H9 (cell line): Measurements from ENCODE around the gene SRGAP1. TPM values are rescaled to one million over a fixed set of nuclear protein-coding genes. Genes with fewer than 3 reads are reported as not detected.

ENCODE experiments used
- DNase-seq: peaks from one replicate; pipeline ENCODE4 v3.0.0-alpha.2; 2017
- H2AFZ ChIP-seq: one replicate; pipeline ENCODE4 v1.6.1; 2013; ENCODE audit warnings: mild to moderate bottlenecking, low read length, control low read depth, moderate library complexity
- H2AK5ac ChIP-seq: 2 replicates; pipeline ENCODE4 v1.6.1; 2013; ENCODE audit warnings: low read length, control low read depth, mixed read lengths; ENCODE audit not compliant: insufficient read length
- H2BK120ac ChIP-seq: one replicate; pipeline ENCODE4 v1.6.1; 2013; ENCODE audit warnings: low read depth, mild to moderate bottlenecking, low read length, control low read depth, inconsistent platforms; ENCODE audit not compliant: poor library complexity, severe bottlenecking
- H2BK12ac ChIP-seq: 2 replicates; pipeline ENCODE4 v1.6.1; 2013; ENCODE audit warnings: low read length, control low read depth, mixed read lengths, low read depth; ENCODE audit not compliant: insufficient read length
- H2BK15ac ChIP-seq: 2 replicates; pipeline ENCODE4 v1.6.1; 2013; ENCODE audit warnings: low read depth, low read length, control low read depth
- H2BK20ac ChIP-seq: one replicate; pipeline ENCODE4 v1.6.1; 2013; ENCODE audit warnings: low read depth, mild to moderate bottlenecking, low read length, control low read depth, inconsistent platforms; ENCODE audit not compliant: poor library complexity, severe bottlenecking
- H2BK5ac ChIP-seq: 2 replicates; pipeline ENCODE4 v1.6.1; 2013; ENCODE audit warnings: low read length, control low read depth, mixed read lengths; ENCODE audit not compliant: insufficient read length
- H3K14ac ChIP-seq: 2 replicates; pipeline ENCODE4 v1.6.1; 2013; ENCODE audit warnings: low read length, control low read depth; ENCODE audit not compliant: insufficient read depth
- H3K18ac ChIP-seq: 2 replicates; pipeline ENCODE4 v1.6.1; 2013; ENCODE audit warnings: low read depth, mild to moderate bottlenecking, mixed read lengths, low read length, control low read depth; ENCODE audit not compliant: insufficient read length
- H3K23ac ChIP-seq: 2 replicates; pipeline ENCODE4 v1.6.1; 2013; ENCODE audit warnings: low read length, control low read depth, mixed read lengths, low read depth; ENCODE audit not compliant: insufficient read length
- H3K23me2 ChIP-seq: 2 replicates; pipeline ENCODE4 v1.6.1; 2013; ENCODE audit warnings: low read depth, mild to moderate bottlenecking, mixed read lengths, low read length, control low read depth; ENCODE audit not compliant: insufficient read length, poor library complexity, severe bottlenecking
- H3K27ac ChIP-seq: 2 replicates; pipeline ENCODE4 v1.5.1; 2013; ENCODE audit warnings: low read length, control low read depth, mixed read lengths, low read depth; ENCODE audit not compliant: insufficient read length
- H3K27me3 ChIP-seq: 2 replicates; pipeline ENCODE4 v1.6.1; 2013; ENCODE audit warnings: low read length, control low read depth, inconsistent platforms; ENCODE audit not compliant: insufficient read depth
- H3K4ac ChIP-seq: 2 replicates; pipeline ENCODE4 v1.6.1; 2013; ENCODE audit warnings: low read depth, mild to moderate bottlenecking, control low read depth, inconsistent platforms, low read length, moderate library complexity
- H3K4me1 ChIP-seq: 2 replicates; pipeline ENCODE4 v1.6.1; 2013; ENCODE audit warnings: low read length, control low read depth, inconsistent platforms; ENCODE audit not compliant: insufficient read depth
- H3K4me2 ChIP-seq: 2 replicates; pipeline ENCODE4 v1.6.1; 2013; ENCODE audit warnings: low read length, control low read depth, mixed read lengths; ENCODE audit not compliant: insufficient read length, insufficient read depth
- H3K56ac ChIP-seq: 2 replicates; pipeline ENCODE4 v1.6.1; 2013; ENCODE audit warnings: low read depth, mild to moderate bottlenecking, mixed read lengths, low read length, control low read depth; ENCODE audit not compliant: insufficient read length
- H3K79me1 ChIP-seq: 2 replicates; pipeline ENCODE4 v1.6.1; 2013; ENCODE audit warnings: low read depth, mild to moderate bottlenecking, moderate library complexity, low read length, control low read depth, inconsistent platforms; ENCODE audit not compliant: insufficient read depth, poor library complexity, severe bottlenecking
- H3K79me2 ChIP-seq: 2 replicates; pipeline ENCODE4 v1.6.1; 2013; ENCODE audit warnings: low read length, control low read depth, inconsistent platforms; ENCODE audit not compliant: insufficient read depth
- H3K9ac ChIP-seq: 2 replicates; pipeline ENCODE4 v1.6.1; 2013; ENCODE audit warnings: low read length, control low read depth, mixed read lengths; ENCODE audit not compliant: insufficient read length; ENCODE audit errors: extremely low read depth
- H3K9me3 ChIP-seq: one replicate; pipeline ENCODE4 v1.6.1; 2013; ENCODE audit warnings: low read depth, low read length, inconsistent platforms; ENCODE audit not compliant: control insufficient read depth
- H3T11ph ChIP-seq: one replicate; pipeline ENCODE4 v1.6.1; 2013; ENCODE audit warnings: mild to moderate bottlenecking, low read length, control low read depth, inconsistent platforms
- H4K20me1 ChIP-seq: one replicate; pipeline ENCODE4 v1.6.1; 2013; ENCODE audit not compliant: control insufficient read depth, insufficient read length, insufficient read depth
- H4K5ac ChIP-seq: 2 replicates; pipeline ENCODE4 v1.6.1; 2013; ENCODE audit warnings: low read depth, mild to moderate bottlenecking, mixed read lengths, low read length, control low read depth; ENCODE audit not compliant: insufficient read length
- H4K8ac ChIP-seq: replicated peaks from 2 replicates; pipeline ENCODE4 v1.6.1; 2013; ENCODE audit warnings: low read length, control low read depth, mixed read lengths, low read depth; ENCODE audit not compliant: insufficient read length
- H4K91ac ChIP-seq: 2 replicates; pipeline ENCODE4 v1.6.1; 2013; ENCODE audit warnings: low read depth, mild to moderate bottlenecking, moderate library complexity, mixed read lengths, low read length, control low read depth; ENCODE audit not compliant: insufficient read length
- H3K27ac Mint-ChIP-seq, 3 experiments: 2 replicates in 2 of 3; 3 replicates in 1 of 3; pipeline ENCODE4 v1.8.0; 2020 to 2021; ENCODE audit warnings: mixed read lengths in 3 of 3, mild to moderate bottlenecking in 1 of 3, moderate library complexity in 1 of 3
- H3K27me3 Mint-ChIP-seq: 2 replicates; pipeline ENCODE4 v1.8.0; 2021; ENCODE audit warnings: low read depth, mild to moderate bottlenecking, moderate library complexity, mixed read lengths
- H3K36me3 Mint-ChIP-seq, 3 experiments: 2 replicates in 2 of 3; 3 replicates in 1 of 3; pipeline ENCODE4 v1.8.0; 2020 to 2021; ENCODE audit warnings: low read depth in 3 of 3, mixed read lengths in 3 of 3; ENCODE audit not compliant: insufficient read depth in 1 of 3
- H3K4me1 Mint-ChIP-seq, 2 experiments: 2 replicates each; pipeline ENCODE4 v1.8.0; 2020; ENCODE audit warnings: mixed read lengths in 2 of 2
- H3K4me3 Mint-ChIP-seq, 2 experiments: 2 replicates in 1 of 2; 3 replicates in 1 of 2; pipeline ENCODE4 v1.8.0; 2020 to 2021; ENCODE audit warnings: mild to moderate bottlenecking in 2 of 2, mixed read lengths in 2 of 2, moderate library complexity in 1 of 2
- H3K9me3 Mint-ChIP-seq, 2 experiments: 2 replicates in 1 of 2; 3 replicates in 1 of 2; pipeline ENCODE4 v1.8.0; 2020; ENCODE audit warnings: mild to moderate bottlenecking in 2 of 2, mixed read lengths in 2 of 2, moderate library complexity in 1 of 2
- WGBS: extraction: QIAGEN DNeasy Blood & Tissue Kit; methylation state at CpG from one replicate; pipeline ENCODE4 v1.1.7; 2013; ENCODE audit warnings: missing lambda C conversion rate, low lambda C conversion rate, mixed read lengths; ENCODE audit not compliant: insufficient read length; ENCODE audit errors: extremely low coverage; 5-methylcytosine and 5-hydroxymethylcytosine counted together
- total RNA-seq: library from RNA; stranded (reverse); gene quantifications from 2 replicates; pipeline ENCODE4 v1.2.1, GENCODE V29; 2021
- TF ChIP-seq, protein P1 (sequence below): fragments of 200-600 bp; sonication (generic); conservative IDR thresholded peaks from 3 replicates; pipeline ENCODE4 v1.8.0; 2021; ENCODE audit warnings: antibody characterized with exemption, mild to moderate bottlenecking

The SRGAP1 gene
- total RNA-seq, 1 experiment from 2014 or later = 4.8 TPM

DNA sequence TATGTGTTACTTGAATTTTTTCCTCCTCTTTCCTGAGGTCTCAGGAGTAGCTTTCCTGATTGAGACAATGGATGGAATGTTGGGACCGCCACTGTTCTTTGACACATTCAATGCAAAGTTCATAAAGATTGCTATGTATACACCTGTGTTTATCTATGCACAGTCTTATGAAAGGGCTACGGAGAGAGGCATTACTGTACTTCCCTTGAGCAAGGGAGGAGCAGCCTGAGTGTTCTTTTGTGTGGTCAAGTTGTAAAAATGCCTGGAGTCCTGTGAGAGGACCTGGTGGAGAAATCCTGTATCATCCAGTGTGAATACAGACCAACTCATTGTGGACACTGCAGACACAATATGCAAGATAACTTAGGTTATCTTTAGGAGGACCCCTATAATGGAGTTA, 1.2 kb downstream of the SRGAP1 start:
- no peak for DNase-seq
- peaks cover 21 to 22% of the 10 kb centered on the region in 2 experiments for H3K4me1 Mint-ChIP-seq

More for the DNA sequence above, 1.2 kb downstream of the SRGAP1 start:
- no CpG with 5 or more reads among the region's 2 CpGs for whole genome bisulfite sequencing
- Histone ChIP-seq H3K4me1 (peaks cover 3% of the 10 kb centered on the region; the same call in 1 of the 2 replicates), H3K79me2 (peaks cover 5% of the 10 kb centered on the region; the same call in 1 of the 2 replicates), H3K4me2 (peak overlapping the region; percentile 99), H2AK5ac (no peak overlapping the region), H3K18ac (no peak overlapping the region), H3T11ph (no peak overlapping the region), H3K27me3 (no peaks in the 10 kb centered on the region), H3K79me1 (no peaks in the 10 kb centered on the region), H4K91ac (no peak overlapping the region), H3K27ac (no peak overlapping the region), H3K9me3 (no peaks in the 10 kb centered on the region), H3K4ac (no peak overlapping the region), H3K23me2 (peaks cover 13% of the 10 kb centered on the region), H3K23ac (no peak overlapping the region), H2BK12ac (no peak overlapping the region), H3K56ac (no peak overlapping the region), H4K20me1 (no peaks in the 10 kb centered on the region), H2BK120ac (no peak overlapping the region), H2AFZ (no peak overlapping the region), H3K14ac (no peak overlapping the region), H2BK20ac (no peak overlapping the region), H4K8ac (no peak overlapping the region), H3K9ac (no peak overlapping the region), H2BK5ac (no peak overlapping the region), H2BK15ac (no peak overlapping the region), H4K5ac (no peak overlapping the region)
- Mint-ChIP-seq H3K27ac (no peak overlapping the region; a peak in 1 of 7 replicates), H3K27me3 (peaks cover 10% of the 10 kb centered on the region), H3K36me3 (peaks cover 0 to 2% (median 0%) of the 10 kb centered on the region in 3 experiments; a peak in 1 of 7 replicates), H3K4me3 (peak overlapping the region; percentile 95 to 99), H3K9me3 (no peaks in the 10 kb centered on the region)
- TF ChIP-seq, protein P1, sequence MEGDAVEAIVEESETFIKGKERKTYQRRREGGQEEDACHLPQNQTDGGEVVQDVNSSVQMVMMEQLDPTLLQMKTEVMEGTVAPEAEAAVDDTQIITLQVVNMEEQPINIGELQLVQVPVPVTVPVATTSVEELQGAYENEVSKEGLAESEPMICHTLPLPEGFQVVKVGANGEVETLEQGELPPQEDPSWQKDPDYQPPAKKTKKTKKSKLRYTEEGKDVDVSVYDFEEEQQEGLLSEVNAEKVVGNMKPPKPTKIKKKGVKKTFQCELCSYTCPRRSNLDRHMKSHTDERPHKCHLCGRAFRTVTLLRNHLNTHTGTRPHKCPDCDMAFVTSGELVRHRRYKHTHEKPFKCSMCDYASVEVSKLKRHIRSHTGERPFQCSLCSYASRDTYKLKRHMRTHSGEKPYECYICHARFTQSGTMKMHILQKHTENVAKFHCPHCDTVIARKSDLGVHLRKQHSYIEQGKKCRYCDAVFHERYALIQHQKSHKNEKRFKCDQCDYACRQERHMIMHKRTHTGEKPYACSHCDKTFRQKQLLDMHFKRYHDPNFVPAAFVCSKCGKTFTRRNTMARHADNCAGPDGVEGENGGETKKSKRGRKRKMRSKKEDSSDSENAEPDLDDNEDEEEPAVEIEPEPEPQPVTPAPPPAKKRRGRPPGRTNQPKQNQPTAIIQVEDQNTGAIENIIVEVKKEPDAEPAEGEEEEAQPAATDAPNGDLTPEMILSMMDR = no peak
